ENCODE data around the gene STK17A. TPM values are rescaled to one million over a fixed set of nuclear protein-coding genes. Genes with fewer than 3 reads are reported as not detected.

Gene STK17A
- total RNA-seq, 2 donors from 2014 or later: 15.6 to 18.4 TPM

GRCh38 chr7:43643846-43644245 lies 60.9 kb downstream of the STK17A start:
- Histone ChIP-seq H3K36me3 (ENCODE audit: control insufficient read depth, insufficient read depth, low read length) (peaks cover 40% of the 10 kb centered on the region), H3K4me1 (ENCODE audit: control insufficient read depth, insufficient read depth, low read length) (peaks cover 11% of the 10 kb centered on the region), H3K9me3 (ENCODE audit: control insufficient read depth, low read length) (no peaks in the 10 kb centered on the region), H3K27ac (ENCODE audit: low read depth, low read length) (no peak overlapping the region), H3K4me3 (ENCODE audit: low read length) (no peak overlapping the region), H3K9ac (ENCODE audit: extremely low read depth, low read length, poor library complexity, severe bottlenecking) (no peak overlapping the region), H3K27me3 (ENCODE audit: control insufficient read depth, insufficient read depth, low read length, poor library complexity, severe bottlenecking) (no peaks in the 10 kb centered on the region)
- no peak overlapping the region for H3K27ac Mint-ChIP-seq
- H3K9me3 Mint-ChIP-seq: no peaks in the 10 kb centered on the region
- no peak for DNase-seq
- TF ChIP-seq, protein P1, sequence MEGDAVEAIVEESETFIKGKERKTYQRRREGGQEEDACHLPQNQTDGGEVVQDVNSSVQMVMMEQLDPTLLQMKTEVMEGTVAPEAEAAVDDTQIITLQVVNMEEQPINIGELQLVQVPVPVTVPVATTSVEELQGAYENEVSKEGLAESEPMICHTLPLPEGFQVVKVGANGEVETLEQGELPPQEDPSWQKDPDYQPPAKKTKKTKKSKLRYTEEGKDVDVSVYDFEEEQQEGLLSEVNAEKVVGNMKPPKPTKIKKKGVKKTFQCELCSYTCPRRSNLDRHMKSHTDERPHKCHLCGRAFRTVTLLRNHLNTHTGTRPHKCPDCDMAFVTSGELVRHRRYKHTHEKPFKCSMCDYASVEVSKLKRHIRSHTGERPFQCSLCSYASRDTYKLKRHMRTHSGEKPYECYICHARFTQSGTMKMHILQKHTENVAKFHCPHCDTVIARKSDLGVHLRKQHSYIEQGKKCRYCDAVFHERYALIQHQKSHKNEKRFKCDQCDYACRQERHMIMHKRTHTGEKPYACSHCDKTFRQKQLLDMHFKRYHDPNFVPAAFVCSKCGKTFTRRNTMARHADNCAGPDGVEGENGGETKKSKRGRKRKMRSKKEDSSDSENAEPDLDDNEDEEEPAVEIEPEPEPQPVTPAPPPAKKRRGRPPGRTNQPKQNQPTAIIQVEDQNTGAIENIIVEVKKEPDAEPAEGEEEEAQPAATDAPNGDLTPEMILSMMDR (conservative IDR thresholded peaks at IDR 0.05): no peak
- 81 to 91% methylated on average over 6 to 8 of the region's 8 CpGs for WGBS, 2 experiments (ENCODE audit: insufficient coverage in 1 of 2, insufficient read length in 1 of 2)
- H3K4me1 Mint-ChIP-seq: peaks cover 34% of the 10 kb centered on the region
- H3K27me3 Mint-ChIP-seq (ENCODE audit: insufficient read depth): no peaks in the 10 kb centered on the region
- H3K36me3 Mint-ChIP-seq (ENCODE audit: low read depth): peaks cover 63% of the 10 kb centered on the region
- no peak overlapping the region for H3K4me3 Mint-ChIP-seq

DNA sequence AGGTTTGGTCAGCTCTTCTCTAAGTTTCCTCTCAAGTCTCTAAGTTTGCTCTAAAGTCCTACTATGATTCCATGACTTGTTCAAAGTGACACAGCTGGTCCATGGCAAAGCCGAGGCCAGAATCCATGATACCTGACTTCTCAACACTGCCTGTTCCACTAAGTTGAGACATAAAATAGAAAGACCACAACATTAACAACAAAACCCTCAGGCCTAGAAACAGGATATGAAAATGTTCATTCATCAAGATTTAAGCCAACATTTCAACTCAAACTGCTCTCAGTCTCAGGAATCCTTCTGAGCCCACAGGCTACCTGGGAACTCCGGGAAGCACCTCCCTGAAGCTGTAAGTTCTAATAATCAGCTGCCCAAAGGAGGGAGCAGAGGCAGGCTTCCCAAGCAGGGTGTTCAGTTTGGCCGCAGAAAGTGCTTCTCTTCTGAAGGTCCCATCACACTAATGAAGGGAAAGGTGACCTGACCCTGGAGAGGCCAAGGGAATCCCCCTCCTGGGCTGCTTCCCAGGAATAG lies 62.9 kb downstream of the STK17A start:
- TF ChIP-seq, protein P1 (conservative IDR thresholded peaks at IDR 0.05): no peak
- peaks cover 58% of the 10 kb centered on the region for H3K36me3 Mint-ChIP-seq (ENCODE audit: low read depth)
- peak overlapping the region; percentile 86 for H3K27ac Mint-ChIP-seq
- Histone ChIP-seq H3K9ac (ENCODE audit: extremely low read depth, low read length, poor library complexity, severe bottlenecking) (no peak overlapping the region), H3K4me1 (ENCODE audit: control insufficient read depth, insufficient read depth, low read length) (peaks cover 7% of the 10 kb centered on the region), H3K27me3 (ENCODE audit: control insufficient read depth, insufficient read depth, low read length, poor library complexity, severe bottlenecking) (no peaks in the 10 kb centered on the region), H3K4me3 (ENCODE audit: low read length) (no peak overlapping the region), H3K36me3 (ENCODE audit: control insufficient read depth, insufficient read depth, low read length) (peaks cover 33% of the 10 kb centered on the region), H3K9me3 (ENCODE audit: control insufficient read depth, low read length) (no peaks in the 10 kb centered on the region), H3K27ac (ENCODE audit: low read depth, low read length) (peak overlapping the region; percentile 95)
- peaks cover 27% of the 10 kb centered on the region for H3K4me1 Mint-ChIP-seq
- no peaks in the 10 kb centered on the region for H3K9me3 Mint-ChIP-seq
- no peak for DNase-seq
- H3K4me3 Mint-ChIP-seq: no peak overlapping the region
- 94 to 100% methylated on average over 2 to 3 of the region's 3 CpGs for WGBS, 2 experiments (ENCODE audit: insufficient coverage in 1 of 2, insufficient read length in 1 of 2)
- H3K27me3 Mint-ChIP-seq (ENCODE audit: insufficient read depth): no peaks in the 10 kb centered on the region

DNA sequence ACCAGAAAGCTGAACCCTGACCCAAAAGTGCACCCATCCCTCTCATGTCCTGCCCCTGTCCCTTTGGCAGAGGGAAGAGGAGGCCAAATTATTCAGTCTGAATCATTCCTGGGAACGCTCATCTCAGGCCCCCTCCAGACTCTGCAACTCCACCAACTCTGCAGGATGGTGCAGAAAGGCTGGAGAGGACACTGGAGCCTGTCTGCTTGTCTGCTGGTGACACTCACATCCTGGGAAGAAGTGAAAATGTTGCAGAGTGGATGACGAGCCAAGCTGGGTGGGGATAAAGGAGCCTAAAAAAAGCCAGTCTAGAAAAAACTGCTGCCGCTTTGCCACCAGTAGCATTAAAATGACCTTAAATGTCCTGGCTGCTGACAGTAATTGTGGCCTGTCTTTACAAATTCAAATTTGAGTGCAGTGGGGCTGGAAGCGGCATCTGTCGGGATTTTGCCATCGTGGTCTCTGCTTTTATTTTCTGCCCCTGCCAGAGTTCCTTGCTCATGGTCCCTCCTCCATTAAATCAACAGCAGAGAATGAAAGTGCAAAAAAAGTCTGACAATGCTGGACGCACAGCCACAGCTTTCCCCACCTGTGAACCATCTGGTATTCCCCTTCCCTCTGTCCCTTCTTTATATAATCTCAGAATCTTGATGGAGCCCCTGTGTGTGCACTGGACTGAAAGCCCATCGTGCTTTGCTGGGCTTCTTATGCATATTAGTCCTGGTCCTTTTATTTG lies 63.9 kb downstream of the STK17A start:
- H3K27ac ChIP-seq (ENCODE audit: low read depth, low read length): peak overlapping the region; percentile 95
- WGBS, 2 experiments (ENCODE audit: insufficient coverage in 1 of 2, insufficient read length in 1 of 2): 47 to 77% methylated on average over 7 to 8 of the region's 8 CpGs
- H3K36me3 ChIP-seq (ENCODE audit: control insufficient read depth, insufficient read depth, low read length): peaks cover 31% of the 10 kb centered on the region
- H3K27me3 Mint-ChIP-seq (ENCODE audit: insufficient read depth): no peaks in the 10 kb centered on the region
- peaks cover 7% of the 10 kb centered on the region for H3K4me1 ChIP-seq (ENCODE audit: control insufficient read depth, insufficient read depth, low read length)
- H3K9me3 Mint-ChIP-seq: no peaks in the 10 kb centered on the region
- H3K4me1 Mint-ChIP-seq: peaks cover 32% of the 10 kb centered on the region
- TF ChIP-seq, protein P1 (conservative IDR thresholded peaks at IDR 0.05): no peak
- peak overlapping the region; percentile 86 for H3K27ac Mint-ChIP-seq
- no peak overlapping the region for H3K4me3 ChIP-seq (ENCODE audit: low read length)
- no peak overlapping the region for H3K4me3 Mint-ChIP-seq
- DNase-seq: no peak
- H3K36me3 Mint-ChIP-seq (ENCODE audit: low read depth): peaks cover 62% of the 10 kb centered on the region
- peak overlapping the region; percentile 17 for H3K9ac ChIP-seq (ENCODE audit: extremely low read depth, low read length, poor library complexity, severe bottlenecking)
- H3K27me3 ChIP-seq (ENCODE audit: control insufficient read depth, insufficient read depth, low read length, poor library complexity, severe bottlenecking): no peaks in the 10 kb centered on the region
- H3K9me3 ChIP-seq (ENCODE audit: control insufficient read depth, low read length): no peaks in the 10 kb centered on the region

Measured in endodermal cell (in vitro differentiated cells).